WTC11 (cell line): Measurements from ENCODE around the gene GABPB1.

Experiments
- FOXP4 ChIP-seq: sonication (generic); formaldehyde crosslinking; IDR thresholded peaks from 2 replicates; pipeline ENCODE4 v1.8.0; 2022; ENCODE audit warnings: mild to moderate bottlenecking, missing genetic modification reagents
- JUN ChIP-seq: sonication (generic); formaldehyde crosslinking; IDR thresholded peaks from 2 replicates; pipeline ENCODE4 v1.8.0; 2023; ENCODE audit warnings: mild to moderate bottlenecking, missing genetic modification reagents
- MAX ChIP-seq: sonication (generic); formaldehyde crosslinking; IDR thresholded peaks from 2 replicates; pipeline ENCODE4 v1.8.0; 2022; ENCODE audit warnings: mild to moderate bottlenecking, missing genetic modification reagents
- RELA ChIP-seq: sonication (generic); formaldehyde crosslinking; IDR thresholded peaks from 2 replicates; pipeline ENCODE4 v1.8.1; 2022; ENCODE audit warnings: missing genetic modification reagents, mild to moderate bottlenecking, borderline replicate concordance
- ZSCAN18 ChIP-seq: fragments of 250-450 bp; sonication (Bioruptor Pico); IDR thresholded peaks from 2 replicates; pipeline ENCODE4 v2.1.2; 2022; ENCODE audit warnings: mild to moderate bottlenecking, moderate library complexity
- TF ChIP-seq, protein P1 (sequence below): fragments of 200-600 bp; IDR thresholded peaks from 2 replicates; pipeline ENCODE4 v1.8.0; 2022; ENCODE audit warnings: antibody characterized with exemption

GRCh38 chr15:50363612-50364011, 8.6 kb upstream of the GABPB1 start:
- TF ChIP-seq JUN: no peak
- TF ChIP-seq RELA: no peak
- no peak for TF ChIP-seq MAX
- no peak for TF ChIP-seq ZSCAN18
- TF ChIP-seq FOXP4 (CRISPR knock-in tag): no peak
- TF ChIP-seq, protein P1, sequence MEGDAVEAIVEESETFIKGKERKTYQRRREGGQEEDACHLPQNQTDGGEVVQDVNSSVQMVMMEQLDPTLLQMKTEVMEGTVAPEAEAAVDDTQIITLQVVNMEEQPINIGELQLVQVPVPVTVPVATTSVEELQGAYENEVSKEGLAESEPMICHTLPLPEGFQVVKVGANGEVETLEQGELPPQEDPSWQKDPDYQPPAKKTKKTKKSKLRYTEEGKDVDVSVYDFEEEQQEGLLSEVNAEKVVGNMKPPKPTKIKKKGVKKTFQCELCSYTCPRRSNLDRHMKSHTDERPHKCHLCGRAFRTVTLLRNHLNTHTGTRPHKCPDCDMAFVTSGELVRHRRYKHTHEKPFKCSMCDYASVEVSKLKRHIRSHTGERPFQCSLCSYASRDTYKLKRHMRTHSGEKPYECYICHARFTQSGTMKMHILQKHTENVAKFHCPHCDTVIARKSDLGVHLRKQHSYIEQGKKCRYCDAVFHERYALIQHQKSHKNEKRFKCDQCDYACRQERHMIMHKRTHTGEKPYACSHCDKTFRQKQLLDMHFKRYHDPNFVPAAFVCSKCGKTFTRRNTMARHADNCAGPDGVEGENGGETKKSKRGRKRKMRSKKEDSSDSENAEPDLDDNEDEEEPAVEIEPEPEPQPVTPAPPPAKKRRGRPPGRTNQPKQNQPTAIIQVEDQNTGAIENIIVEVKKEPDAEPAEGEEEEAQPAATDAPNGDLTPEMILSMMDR: no peak
